Measurements from ENCODE around the gene MEOX1.
A peak's percentile ranks its signal among the peaks of the same experiment; 100 is the strongest.
"Not testable (repeated sequence)": the region's sequence is repeated elsewhere in the genome, so short reads cannot be mapped to it uniquely, and the experiment has no call there.

The MEOX1 gene

GRCh38 chr17:43615330-43616028 is 46.2 kb downstream of the MEOX1 start:
- DNase-seq, result no peak

GRCh38 chr17:43614561-43614960 is 47.2 kb downstream of the MEOX1 start:
- no peak for DNase-seq

GRCh38 chr17:43613917-43614316 is 47.8 kb downstream of the MEOX1 start:
- DNase-seq, result peak in 1 of 2 experiments; percentile 4

- DNase-seq, result no peak
These were observed 49.2 kb downstream of the MEOX1 start for GRCh38 chr17:43612515-43612914.

GRCh38 chr17:43611230-43611969 is 50.3 kb downstream of the MEOX1 start:
- DNase-seq, result no peak

GRCh38 chr17:43609613-43610385 is 51.9 kb downstream of the MEOX1 start:
- no peak for DNase-seq

GRCh38 chr17:43608313-43608712 is 53.4 kb downstream of the MEOX1 start:
- DNase-seq, result no peak

- no peak for DNase-seq
These were observed 57.2 kb downstream of the MEOX1 start for GRCh38 chr17:43604549-43604948.

GRCh38 chr17:43603321-43603720 is 58.4 kb downstream of the MEOX1 start:
- no peak for DNase-seq

- not testable (repeated sequence) for DNase-seq
These were observed 59.2 kb downstream of the MEOX1 start for GRCh38 chr17:43602556-43602955.

GRCh38 chr17:43601280-43602039 is 60.3 kb downstream of the MEOX1 start:
- DNase-seq, result no peak

- no peak for DNase-seq
These were observed 61.9 kb downstream of the MEOX1 start for GRCh38 chr17:43599835-43600234.

- DNase-seq, result no peak
These were observed 62.7 kb downstream of the MEOX1 start for GRCh38 chr17:43599046-43599395.

GRCh38 chr17:43598357-43599045 is 63.2 kb downstream of the MEOX1 start:
- DNase-seq, result no peak

- DNase-seq, result no peak
These were observed 63.9 kb downstream of the MEOX1 start for GRCh38 chr17:43597624-43598356.

- DNase-seq, result no peak
These were observed 66.3 kb downstream of the MEOX1 start for GRCh38 chr17:43595466-43595865.

- DNase-seq, result no peak
These were observed 69.8 kb downstream of the MEOX1 start for GRCh38 chr17:43591779-43592562.

- DNase-seq, result no peak
These were observed 70.7 kb downstream of the MEOX1 start for GRCh38 chr17:43591001-43591400.
